Right kidney (tissue), 1 donor: ENCODE data around the gene TCF3.

ENCODE experiments used
- DNase-seq: peaks from one replicate; pipeline ENCODE4 v3.0.0-alpha.2; 2016

TCF3 gene

DNA sequence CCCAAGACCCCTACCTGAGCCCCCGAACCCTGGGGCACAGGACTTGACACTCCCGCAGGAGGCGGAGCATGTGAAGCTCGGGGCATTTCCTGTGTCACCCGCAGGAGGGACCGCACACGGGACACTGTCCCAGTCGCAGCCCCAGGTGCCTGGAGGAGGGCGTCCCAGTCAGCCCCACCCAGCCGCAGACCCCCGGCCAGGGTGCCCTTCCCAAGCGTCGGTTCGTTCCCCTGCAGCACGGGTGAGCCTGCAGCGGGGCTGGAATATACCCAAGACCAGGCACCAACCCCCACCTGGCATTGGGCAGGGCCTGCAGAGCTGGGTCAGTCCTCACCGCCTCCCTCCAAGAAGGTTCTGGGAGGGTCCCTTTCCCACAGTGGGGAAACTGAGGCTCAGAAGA, 21.6 kb downstream of the TCF3 start:
- DNase-seq, result no peak

DNA sequence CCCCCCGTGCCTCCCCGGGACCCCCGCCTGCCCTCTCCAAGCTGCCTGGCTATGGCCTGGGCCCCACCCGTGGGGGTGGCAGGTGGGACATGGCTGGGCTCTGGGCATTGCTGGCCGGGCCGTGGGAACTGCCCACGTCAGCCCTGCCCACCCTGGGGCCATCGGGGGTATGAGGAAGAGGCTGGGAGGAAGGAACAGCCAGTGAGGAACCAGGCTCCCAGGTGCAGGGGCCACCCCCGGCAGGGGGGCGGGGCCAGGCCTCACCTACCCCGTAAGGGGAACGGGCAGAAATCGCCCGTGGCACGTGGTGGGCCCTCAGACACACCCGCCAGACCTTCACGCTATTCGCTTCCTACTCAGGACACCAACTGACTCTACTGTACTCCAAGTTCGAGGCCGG, 22.4 kb downstream of the TCF3 start:
- DNase-seq, result no peak

DNA sequence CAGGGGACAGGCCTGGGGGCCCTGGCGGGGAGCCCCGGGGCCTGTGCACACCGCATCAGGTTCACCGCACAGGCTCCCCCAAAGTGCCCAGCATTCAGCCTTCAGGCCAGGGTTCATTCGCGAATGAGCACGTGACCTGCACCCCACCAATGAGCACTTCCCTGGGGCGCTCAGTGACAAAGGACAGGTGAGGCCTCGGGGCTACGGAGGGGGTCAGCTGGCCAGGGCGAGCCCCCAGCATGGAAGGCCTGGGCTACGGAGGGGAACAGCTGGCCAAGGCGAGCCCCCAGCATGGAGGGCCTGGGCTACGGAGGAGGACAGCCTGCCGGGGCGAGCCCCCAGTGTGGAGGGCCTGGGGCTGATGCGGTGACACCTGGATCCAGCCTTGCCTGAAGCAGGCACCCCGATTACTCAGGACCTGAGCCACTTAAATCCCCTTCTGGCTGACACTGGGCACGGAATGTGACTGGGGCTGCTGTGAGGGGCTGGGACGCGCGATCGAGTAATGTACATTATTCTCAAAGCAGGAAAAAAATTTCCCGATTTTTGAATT, 23.1 kb downstream of the TCF3 start:
- DNase-seq, result no peak

DNA sequence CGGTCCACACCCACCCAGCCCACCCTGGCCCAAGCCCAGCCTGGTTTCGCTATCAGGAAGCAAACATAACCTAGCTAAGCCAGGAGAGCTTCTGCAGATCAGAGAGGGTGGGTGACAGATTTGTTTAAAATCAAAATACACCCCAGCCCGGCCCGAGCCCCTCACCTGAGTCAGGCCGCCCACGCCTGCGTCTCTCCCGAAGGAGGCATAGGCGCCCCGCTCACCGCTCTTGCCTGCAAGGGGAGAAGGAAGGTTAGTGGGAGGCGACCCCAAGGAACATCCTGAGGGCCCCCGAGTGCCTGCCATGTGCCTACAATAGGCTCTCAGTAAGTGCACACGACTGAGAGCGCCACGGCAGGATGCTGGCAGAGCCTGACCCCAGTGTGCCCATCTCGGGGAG, 25.2 kb downstream of the TCF3 start:
- DNase-seq, result no peak

DNA sequence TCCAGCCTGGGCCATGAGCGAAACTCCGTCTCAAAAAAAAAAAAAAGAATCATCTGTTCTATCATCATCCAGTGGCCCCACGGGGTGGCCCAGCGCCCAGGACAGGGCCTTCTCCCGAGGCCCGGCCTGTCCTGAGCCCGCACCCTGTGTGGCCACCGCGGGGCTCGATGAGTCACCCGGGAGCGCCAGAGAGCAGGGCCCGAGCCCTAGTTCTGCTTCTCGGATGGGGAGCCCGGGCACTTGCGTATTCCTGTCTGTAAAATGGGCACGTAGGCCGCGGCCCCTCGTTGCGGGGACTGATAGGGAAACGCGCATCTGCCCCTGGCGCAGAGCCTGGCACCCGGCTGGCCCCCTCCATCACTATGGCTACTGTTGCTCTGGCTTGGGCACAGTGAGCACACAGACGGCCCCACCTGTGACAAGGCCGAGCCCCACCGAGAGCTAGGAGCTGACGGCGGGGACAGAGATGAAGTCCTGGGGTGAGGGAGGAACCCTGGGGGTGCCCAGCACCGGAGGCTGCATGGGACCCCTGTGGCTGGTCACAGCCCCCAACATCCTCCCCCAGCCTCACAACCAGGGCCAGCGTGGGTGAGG, 25.9 kb downstream of the TCF3 start:
- no peak for DNase-seq

DNA sequence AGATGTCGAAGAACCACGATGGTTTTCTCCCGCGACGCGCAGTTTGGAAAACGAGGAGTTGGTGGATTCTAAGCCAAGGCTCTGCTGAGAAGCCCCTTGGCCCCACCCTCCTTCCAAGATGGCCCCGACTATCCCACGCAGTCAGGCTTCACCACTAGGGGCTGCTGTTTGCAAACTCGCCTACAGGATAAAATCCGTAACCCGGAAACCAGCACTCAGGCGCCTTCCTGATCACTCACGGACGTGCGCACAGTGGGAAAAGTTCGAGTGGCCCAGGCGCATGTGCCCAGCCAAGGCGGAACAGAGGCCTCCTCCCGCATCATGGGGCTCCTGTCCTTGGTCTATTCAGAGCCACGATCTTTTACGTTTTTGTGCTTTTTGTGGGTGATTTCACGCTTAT, 28.0 kb downstream of the TCF3 start:
- no peak for DNase-seq

DNA sequence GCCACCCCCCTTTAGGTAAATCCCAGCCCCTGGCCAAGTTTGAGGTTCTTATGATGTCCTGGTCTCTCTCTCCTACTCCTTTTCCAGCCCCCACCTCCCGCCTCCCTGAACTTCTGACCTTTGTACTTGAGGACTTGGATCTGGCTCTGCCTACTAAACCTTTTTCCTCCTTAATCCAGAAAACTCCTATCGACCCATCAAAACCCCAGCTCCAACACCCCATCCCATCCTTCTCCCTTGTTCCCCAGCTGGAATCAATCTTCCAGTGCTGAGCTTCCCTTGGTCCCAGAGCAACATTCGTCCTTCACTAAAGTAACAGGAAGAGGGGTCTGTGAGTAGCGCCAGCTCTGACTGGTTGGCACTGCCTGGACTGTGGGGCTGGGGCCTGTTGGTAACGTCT, 29.9 kb downstream of the TCF3 start:
- no peak for DNase-seq

DNA sequence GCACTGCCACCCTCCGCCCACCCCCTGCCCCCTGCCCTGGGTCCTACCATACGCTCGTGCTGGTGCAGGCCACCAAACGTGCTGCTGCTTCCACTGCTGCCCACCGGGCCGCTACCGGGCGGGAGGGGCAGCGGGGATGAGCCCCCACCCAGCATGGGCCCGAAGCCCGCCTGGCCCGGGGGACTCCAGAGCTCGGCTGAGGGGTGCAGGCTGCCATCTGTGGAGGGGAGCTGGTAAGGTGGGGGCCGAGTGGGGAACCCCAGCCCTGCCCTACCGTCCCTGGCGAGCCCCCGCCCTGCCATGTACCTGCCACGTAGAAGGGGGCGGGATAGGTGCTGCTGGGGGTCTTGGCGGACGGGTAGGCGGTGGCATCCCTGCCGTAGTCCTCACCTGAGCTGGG, 30.4 kb downstream of the TCF3 start:
- DNase-seq, result no peak

DNA sequence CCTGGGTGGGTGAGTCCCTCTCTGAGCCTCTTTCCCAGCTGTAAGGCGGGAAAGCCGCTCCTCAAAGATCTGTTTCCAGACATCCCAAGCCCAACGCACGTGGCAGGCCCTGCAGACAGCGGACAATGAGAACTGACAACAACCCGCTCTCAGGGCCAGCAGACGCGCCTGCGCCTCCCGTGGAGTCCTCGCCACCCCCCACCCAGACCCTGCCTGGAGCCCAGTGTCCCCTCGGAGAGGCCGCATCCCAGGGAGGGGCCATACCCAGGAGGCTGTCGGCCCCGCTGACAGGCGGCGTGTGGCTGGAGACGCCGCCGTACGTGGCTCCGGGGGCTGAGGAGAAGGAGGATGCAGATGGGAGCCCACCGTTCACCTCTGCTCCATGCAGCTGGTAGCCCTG, 30.8 kb downstream of the TCF3 start:
- no peak for DNase-seq

DNA sequence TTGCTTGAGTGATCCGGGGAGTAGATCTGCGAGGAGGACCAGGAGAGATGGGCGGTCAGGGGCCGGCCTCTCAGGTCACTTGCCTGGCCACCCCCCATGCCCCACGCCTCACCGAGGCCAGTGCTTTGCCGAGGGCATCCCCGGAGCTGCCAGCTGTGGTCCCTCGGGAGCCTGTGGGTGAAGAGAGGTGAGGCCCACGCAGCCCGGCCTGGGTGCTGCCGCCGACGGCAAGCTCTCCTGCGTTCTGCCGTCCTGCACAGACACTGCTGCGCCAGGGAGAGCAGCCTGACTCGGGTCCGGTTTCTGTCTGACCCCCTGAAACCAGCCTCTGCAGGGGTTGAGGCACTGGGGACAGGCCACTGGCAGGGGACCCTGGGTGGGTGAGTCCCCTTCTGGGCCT, 31.4 kb downstream of the TCF3 start:
- DNase-seq, result no peak

DNA sequence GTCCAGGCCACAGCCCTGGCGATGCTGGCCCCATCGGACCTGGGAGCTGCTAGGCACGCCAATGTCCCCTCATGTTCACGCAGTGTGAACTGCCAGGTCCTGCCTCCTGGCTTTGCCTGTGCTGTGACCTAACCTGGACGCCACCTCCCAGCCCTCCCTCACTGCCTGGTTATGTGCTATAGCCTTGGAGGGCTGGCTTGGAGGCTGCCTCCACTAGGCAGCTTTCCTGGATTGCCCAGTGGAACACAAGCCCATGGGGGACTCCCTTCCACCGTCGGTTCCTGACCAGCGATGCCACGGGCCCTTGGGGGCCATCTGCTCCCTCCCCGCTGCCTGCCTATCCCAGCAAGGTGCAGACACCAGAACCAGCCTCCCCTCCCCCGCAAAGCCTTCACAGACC, 31.9 kb downstream of the TCF3 start:
- DNase-seq, result no peak

DNA sequence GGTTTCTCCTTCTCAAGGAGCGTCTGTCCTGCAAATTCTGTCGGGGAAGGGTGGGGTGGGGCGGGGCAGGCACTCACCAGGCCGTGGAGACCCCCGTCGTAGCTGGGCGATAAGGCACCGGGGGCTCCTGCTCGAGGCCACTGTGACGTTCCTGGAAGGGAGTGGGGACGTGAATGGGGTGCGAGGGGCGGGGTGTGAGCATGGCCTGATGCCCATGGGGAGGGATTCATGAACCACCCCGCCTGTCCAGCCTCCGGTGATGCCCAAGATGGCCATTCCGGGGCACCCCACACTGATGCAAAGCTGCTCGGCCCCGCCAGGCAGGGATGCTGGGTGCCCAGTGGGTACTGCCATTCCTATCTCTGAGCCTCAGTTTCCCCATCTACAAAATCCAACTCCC, 32.7 kb downstream of the TCF3 start:
- DNase-seq, result no peak

DNA sequence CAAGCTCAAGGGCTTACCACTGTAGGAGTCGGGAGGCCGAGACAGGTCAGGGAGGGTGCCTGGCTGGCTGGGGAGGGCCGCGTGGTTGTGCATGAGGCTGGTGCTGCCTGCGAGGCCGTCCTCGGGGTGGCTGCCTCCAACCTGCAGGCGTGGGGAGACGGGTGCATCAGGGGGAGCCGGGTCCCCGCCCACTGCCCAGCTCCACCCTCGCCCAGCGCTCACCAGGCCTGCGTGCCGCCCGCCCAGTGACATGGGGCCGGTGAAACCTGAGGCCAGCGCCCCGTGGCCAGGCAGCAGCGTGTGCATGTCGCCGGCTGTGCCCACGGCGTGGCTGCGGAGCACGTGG, 33.3 kb downstream of the TCF3 start:
- DNase-seq, result no peak

DNA sequence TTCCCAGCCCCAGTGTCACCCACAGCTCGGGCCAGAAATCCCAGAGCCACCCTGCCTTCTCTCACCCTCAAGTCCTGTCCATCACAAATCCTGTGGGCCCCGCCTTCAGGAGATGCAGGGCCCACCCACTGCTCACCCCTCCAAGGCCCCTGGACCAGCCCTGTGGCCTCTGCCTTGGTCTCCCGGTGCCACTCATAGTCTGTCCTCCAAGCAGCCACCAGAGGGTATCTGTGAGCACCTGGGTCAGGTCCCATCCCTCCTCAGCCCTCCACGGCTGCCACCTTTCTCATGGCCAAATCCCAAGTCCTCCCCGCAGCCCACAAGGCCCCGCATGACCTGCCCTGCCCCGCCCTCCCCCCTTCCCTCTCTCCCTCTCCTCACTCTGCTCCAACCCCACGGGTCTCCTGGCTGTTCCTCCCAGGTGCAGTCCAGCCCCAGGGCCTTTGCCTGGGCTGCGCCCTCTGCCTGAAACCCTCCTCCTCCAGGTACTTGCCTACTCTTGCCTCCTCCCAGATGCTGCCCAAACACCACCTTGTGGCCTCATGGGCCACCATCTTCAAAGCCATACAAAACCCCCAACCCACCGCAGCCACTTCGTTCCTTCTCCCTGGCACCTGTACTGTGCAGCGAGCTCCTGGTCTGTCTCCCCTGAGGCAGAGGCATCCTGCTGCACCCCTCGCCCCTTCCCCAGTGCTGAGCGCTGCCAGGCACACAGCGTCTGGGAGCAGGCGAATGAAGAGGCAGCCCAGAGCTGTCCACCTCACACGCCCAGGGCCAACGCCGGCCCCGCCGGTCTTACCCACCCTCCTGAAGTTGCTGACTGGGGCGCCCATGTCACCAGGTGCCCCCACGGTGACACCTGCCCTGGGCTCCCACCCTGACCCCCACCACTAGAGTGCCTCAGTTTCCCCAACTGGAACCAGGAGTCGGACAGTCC, 34.0 kb downstream of the TCF3 start:
- DNase-seq, result no peak

DNA sequence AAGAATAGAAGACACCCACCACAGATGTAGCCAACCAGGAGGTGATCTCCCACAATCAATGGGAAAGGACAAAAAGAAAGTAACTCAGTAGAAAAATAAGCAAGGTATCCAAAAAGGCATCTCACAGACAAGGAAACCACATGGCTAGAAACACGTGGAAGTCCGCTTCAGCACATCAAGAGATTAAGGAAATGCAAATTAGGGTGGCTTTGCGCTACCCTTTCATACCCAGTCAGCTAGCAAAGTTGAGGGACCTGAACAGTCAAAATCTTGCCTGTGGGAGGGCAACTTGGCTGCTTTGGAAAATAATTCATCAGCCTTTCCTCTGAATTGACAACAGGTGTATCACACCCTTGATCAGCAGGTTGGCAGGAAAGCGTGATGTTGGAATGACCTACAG, 35.5 kb downstream of the TCF3 start:
- no peak for DNase-seq

DNA sequence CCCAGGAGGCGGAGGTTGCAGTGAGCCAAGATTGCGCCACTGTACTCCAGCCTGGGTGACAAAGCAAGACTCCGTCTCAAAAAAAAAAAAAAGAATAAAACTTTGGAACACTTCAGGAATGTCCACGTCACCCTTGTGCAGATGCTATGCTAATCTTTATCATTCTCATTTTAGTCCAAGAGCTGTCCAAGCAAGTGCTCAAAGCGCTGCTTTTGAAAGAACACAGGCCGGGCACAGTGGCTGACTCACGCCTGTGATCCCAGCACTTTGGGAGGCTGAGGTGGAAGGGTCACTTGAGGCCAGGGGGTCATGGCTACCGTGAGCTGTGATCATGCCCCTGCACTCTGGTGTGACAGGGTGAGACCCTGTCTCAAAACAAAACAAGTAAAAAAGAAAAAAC, 36.0 kb downstream of the TCF3 start:
- no peak for DNase-seq

DNA sequence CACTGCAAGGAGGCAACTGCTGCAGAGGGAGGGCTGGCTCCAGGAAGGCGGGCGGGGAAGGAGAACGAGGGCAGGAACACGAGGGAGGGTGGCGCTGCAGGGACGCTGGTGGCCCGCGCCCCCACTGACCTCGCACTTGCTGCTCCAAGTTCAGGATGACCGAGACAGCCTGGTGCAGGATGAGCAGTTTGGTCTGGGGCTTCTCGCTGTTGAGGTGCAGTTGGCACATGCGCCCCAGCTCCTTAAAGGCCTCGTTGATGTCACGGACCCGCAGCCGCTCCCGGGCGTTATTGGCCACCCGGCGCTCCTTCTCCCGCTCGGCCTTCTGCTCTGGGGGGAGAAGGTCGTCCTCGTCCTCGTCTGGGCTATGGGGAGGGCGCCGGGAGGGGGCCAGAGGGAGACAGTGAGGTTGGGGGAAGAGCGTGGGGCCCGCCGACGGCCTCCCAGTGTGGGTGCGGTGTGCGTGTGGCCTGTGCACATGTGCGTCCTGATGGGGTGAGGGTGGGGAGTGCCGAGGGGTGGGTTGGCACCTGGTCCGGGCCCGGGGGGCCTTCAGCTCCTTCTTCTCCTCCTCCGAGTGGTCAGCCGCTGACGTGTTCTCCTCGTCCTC, 37.2 kb downstream of the TCF3 start:
- DNase-seq, result no peak

DNA sequence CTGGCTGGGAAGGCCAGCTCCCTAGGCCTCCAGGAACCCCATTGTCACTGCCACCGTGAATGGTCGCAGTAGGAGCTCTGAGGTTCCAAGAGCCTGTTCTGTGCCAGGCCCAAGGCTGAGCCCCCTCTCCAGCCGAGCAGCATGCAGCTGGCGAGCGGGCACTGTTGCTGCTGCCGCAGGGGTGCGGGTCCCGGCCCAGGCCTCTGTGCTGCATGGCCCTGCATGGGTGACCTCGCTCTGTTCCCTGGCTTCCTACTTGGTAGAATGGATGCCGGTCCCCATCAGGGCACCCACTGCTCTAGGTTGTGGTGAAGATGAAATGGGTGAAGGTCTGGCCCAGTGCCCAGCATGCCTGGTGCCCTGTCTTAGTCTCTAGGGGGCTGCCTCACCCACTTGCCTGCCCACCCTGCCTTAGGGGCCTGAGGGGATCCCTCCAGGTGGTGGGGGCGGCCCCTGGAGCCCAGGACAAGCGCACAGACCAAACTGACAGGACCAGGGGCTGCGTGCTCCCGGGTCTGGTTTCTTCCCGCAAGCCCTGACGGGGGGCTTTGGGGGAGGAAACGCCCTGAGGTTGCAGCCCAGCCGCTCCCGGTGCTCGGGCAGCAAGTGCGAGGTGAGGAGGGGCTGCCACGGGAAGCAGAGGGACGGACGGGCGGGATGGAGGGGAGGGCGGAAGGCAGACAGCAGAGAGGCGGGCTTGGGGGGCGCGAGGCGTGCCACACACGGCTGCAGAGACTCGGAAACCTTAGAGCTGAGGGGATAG, 38.4 kb downstream of the TCF3 start:
- no peak for DNase-seq

DNA sequence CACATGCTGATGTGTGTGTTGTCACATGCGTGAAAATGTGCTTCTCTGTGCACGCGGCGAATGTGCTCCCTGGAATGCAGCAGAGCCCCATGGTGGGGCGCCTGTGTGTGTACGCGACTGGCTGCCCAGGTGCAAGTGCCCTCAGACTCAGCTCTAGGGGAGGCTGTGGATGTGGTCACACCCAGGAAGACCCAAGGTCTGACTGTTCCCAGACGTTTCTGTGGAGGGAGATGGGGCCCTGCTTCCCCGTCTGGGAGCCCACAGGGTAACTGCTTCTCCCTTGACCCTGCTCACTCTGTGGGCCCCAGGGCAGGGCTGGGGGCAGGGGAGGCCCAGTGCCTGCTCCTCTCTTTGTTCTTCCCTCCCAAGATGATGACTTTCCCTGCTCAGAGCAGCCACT, 39.3 kb downstream of the TCF3 start:
- no peak for DNase-seq

DNA sequence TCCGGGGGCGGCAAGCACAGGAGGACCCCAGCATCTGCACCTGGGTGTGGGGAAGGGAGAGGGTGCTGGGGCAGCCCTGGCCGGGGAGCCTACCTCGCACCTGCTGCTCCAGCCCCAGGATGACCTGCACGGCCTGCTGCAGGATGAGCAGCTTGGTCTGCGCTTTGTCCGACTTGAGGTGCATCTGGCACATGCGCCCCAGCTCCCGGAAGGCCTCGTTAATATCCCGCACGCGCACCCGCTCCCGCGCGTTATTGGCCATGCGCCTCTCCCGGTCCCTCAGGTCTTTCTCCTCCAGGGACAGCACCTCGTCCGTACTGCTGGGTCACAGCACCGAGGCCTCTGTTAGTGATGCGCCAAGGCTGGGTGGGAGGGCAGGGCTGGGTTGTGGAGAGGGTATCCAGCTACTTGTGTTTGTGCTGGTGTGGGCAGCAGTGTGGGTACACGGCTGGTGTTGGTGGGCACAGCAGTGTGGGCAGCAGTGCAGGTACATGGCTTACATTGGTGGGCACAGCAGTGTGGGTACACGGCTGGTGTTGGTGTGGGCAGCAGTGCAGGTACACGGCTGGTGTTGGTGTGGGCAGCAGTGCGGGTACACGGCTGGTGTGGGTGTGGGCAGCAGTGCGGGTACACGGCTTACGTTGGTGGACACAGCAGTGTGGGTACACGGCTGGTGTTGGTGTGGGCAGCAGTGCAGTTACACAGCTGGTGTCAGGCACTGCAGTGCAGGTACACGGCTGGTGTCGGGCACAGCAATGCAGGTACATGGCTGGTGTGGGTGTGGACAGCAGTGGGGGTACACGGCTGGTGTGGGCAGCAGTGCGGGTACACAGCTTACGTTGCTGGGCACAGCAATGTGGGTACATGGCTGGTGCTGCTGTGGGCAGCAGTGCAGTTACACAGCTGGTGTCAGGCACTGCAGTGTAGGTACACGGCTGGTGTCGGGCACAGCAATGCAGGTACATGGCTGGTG, 40.0 kb downstream of the TCF3 start:
- DNase-seq, result no peak

DNA sequence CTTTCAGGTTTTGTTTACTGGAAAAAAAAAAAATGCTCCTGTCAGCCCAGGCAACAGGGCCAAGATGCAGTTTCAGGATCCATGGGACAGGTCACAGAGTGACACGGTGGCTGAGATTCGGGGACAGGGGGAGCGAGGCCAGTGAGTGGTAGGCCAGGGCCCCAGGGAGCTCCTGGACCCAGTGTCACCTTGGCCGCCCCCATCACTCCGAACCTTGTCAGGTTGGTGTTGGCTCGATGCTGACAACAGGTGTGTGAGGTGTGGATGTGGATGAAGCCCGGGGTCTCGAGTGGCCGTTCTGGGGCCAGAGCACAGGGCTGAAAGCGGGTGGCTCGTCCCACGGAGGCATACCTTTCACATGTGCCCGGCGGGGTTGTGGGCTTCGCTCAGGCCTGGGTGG, 41.1 kb downstream of the TCF3 start:
- DNase-seq, result no peak

DNA sequence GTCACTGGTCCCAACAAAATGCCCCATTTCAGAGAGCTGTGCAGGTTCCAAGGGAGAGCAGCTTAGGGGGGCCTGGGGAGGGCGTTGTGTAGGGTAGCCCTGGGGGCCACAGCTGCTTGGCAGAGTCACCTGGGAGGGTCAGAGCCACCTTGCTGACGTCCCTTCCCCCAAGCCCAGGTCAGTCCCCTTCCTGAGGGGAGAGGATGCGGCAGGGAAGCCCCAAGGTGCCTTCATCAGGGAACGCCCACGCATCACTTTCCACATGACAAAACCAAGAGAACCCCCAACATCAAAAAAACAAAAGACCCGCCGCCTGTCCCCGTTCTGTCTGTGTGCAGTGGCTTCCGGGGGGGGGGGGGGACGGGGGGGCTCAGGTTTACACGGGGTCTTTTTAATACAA, 41.8 kb downstream of the TCF3 start:
- no peak for DNase-seq
